HG03469 (cell line): ENCODE data around the gene NTM.

Source experiments
- ATAC-seq: cut with Tn5 transposase; IDR thresholded peaks from one replicate; pipeline ENCODE4 v1.9.1; 2021; ENCODE audit warnings: mild to moderate bottlenecking, moderate library complexity, moderate number of reproducible peaks; ENCODE audit not compliant: unreplicated experiment

NTM gene

DNA sequence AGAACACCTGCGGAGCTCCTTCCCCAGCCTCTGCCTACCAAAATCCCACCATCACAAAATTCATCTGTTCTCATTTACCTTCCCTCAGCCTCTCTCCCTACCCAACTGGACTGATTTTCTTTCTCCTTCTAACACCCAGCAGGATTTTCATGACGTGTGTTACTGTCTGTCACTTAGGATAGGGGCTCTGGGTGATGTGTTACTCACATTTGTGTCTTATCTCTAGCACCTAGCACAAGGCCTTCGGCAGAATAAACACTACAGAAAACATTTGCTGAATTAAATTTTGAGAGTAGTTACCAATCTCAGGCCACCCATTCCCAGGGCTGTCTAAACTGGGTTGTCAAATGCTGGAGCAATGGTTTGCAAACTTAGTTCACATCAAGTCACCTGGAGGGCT lies 88.0 kb downstream of the NTM start:
- ATAC-seq = no peak

DNA sequence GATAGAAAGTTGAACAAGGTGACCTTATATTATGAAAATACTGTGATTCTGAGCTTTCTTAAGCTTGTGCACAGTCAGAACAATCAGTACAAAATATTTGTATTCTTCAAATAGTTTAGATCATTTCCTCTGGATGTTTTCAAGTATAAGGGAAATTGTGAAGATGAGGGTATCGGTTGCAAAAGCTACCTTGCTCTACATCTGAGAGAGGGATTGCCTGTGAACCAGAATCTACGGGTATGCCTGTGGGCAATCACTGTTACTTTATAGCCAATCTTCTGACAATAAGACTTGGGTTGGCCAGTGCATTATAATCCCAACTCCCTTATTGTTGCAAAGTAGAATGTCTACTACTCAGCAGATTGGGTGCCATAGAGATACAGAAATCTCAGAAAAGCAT lies 90.5 kb downstream of the NTM start:
- ATAC-seq = no peak

DNA sequence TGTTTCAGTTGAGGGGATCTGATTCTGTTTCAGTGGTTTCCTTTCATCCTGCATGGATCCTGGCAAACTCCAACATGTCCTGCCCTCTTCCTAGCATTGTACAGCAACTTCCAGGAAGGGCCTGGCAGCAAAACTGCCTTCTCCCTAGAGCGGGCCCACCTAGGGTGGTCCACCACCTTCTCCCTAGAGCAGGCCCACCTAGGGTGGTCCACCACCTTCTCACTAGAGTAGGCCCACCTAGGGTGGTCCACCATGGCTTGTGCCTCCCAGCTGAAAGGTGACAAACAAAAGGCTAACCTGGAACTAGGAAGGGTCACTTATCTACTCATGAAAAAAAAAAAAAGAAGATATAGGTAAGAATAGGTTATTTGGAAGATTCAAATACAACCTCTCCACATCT lies 92.2 kb downstream of the NTM start:
- ATAC-seq = no peak

DNA sequence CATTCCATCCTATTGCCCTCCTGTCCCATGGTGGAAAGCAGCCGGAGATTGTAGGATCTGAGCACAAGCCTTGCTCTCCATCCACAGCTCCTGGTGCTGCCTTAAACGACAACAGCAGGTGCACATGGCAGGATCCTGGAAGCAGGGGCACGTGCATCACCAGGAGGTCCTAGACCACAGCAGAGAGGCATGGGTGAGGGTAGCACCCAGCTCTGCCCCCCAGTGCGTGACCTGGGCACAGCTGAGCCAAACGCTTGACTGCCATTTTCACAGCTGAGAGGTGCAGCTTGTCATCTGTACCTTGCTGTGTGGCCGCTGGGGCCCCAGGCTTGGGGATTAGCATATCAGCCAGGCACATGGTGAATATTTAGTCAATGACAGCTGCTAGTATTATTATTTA lies 92.7 kb downstream of the NTM start:
- no peak for ATAC-seq

DNA sequence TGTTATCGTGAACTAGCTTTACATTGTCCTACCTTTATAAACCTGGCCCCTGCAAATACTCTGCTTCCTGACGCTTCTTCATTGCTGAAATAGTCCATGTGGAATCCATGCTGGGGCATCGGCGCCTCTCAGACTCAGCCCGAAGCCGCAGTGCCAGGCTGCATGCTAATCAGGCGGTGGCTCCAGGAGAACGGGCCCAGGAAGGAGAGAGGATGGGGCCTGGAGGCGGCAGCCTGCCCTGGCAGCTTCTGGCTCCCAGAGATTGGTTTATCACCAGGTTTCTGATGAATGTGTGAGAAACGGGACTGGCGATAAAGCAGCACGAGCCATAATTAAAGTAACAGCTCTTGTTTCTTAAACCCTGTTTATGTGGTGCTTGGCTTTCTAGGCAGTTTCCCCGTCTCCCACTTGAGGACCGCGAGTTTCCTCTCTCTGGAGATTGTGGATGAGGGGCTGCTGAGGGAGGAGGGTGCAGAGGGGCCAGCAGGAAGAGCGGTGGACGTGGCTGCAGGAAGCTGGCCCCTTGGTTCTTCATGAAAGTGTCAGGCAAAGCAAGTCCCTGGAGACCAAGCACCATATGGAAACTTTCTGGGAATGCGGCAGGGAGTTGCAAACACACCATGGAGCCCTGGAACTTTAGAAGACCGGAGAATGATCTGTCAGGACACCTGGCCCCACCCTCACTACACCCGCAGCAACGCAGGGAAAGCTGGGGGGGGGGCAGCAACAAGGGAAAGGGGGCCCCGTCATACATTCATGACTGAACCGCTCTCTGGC lies 93.4 kb downstream of the NTM start:
- ATAC-seq = no peak

DNA sequence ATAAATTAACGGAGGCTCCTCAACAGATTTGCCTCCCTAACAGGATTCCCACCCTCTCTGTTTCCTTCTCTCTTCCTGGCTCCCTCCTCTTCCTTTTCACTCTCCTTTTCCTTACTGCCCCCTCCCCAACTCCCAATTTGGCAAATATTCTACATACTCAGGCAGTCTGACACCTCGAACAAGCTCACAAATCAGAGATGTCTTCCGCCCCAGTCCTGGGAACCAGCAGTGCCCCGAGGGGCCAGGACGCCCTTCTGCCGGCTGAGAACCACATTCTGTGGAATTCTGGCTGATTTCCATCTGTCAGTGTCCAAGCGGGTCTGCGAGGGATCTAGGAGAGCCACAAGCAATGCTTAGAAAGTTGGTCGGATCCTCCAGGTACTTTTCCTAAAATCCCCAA lies 94.0 kb downstream of the NTM start:
- no peak for ATAC-seq

DNA sequence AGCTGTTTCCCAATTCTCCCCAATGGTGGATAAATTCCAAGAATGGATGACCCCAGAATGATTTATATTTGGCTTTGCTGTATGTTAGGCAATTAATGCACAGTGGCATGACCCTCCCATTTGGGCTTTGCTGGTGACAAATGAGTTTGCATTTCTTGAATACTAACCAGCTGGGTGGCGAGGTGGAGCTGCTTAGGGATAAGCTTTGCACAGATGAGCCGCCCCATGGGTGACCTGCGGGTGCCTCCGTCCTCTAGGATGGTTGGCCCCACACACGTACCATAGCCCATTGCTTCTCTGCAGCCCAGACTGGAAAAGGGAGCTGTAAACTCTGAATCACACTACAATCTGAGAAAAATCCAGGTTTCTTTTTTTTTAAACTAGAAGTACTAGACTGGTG lies 94.6 kb downstream of the NTM start:
- ATAC-seq = no peak

DNA sequence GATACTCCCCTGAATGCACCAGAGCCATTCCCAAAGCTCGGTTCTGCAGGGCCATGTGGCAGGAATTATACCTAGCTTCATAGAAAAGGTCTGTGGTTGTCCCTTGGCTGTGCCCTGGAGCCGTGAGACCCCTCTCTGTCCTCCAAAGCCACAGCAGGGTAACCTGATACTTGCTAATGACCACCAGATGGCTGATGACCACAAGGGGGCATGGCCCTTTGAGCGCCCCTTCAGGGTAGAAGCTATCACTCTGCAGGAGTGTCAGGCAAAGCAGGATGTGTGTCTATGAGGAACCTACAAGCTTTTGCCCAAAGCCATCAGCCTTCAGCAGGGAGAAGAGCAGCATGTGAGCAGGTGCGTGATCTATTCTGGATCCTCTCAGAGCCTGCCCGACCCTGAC lies 95.3 kb downstream of the NTM start:
- no peak for ATAC-seq

DNA sequence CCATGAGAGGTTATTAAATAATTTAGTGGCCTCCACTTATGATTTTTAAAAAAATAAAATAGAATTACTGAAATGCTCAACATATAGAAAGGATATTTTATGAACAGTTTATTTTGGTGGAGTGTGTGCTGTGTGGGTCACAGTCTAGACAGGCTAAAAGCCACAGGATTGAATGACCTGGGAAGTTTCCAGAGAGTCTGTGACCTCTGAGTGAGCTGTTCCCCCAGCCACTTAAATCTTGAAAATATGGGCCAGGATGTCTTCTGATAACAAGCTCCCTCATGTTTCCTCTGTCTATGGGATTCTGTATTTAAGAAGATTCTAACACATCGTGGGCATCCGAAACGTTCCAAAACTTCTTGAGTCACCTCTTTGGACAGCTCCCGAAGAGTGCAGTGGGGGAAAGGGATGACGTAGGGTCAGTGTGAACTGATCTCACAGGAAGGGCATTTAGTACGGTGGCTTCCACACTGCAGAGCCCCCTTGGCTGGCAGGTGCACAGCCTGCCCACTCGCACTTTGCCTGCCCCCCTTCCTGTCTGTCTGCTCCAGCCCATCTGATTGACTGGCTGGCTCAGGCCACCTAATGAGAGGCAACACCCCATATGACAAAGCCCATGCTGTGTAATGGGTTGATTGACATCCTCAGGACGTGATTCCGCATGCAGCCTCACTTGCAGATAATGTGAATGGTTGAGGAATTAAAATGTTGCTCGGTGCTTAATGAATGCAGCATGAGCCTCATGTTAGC lies 97.4 kb downstream of the NTM start:
- no peak for ATAC-seq

DNA sequence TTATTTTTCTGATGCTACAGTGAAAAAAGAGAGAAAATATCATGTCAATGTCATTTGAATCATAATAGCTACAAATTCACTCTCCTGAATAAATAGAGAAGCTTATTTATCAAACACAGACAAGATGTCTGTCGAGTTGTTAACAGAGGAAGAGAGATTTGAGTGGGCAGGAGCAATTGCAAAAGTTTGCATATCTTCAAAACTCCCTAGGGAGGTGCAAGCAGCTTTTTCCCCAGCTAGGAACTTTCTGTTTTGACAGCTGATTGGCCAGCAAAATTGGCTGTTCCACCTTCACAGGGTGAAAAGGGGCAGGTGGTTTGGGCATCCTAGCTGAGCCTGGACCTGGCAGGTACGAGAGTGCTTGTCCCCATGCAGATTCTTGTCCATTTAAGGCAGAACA lies 98.2 kb downstream of the NTM start:
- no peak for ATAC-seq

DNA sequence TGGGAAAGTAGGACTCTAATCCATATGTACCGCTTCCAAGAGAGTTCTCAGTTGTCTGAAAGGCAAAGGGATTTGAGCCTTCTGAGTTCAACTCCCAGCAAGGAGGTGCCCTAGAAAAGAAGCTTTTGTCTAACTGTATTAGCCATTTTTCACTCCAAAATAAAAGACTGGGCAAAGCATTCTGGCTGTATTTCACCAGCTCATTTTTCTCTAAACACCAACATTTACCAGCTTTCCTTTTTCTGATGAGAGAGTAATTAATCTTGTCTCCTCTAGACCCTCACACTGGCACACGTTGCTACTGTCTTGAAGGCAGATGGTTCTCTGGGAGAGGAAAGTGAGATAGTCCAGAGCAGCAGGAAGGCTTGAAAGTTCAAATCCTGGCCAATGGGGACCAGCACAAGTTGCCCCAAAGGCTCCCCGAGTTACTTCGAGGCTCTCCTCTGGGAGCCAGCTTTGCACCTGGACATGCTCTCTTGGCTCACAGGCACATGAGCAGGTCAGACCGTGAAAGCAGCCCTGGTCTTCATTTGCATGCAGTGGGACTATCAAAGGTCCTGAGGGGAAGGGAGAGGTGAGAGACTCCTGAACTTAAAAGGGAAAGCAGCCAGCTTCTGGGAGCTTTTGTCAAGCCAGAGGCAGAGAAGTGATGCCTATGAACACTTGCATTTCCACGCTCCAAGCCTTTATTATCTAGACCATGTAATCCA lies 100.0 kb downstream of the NTM start:
- no peak for ATAC-seq

DNA sequence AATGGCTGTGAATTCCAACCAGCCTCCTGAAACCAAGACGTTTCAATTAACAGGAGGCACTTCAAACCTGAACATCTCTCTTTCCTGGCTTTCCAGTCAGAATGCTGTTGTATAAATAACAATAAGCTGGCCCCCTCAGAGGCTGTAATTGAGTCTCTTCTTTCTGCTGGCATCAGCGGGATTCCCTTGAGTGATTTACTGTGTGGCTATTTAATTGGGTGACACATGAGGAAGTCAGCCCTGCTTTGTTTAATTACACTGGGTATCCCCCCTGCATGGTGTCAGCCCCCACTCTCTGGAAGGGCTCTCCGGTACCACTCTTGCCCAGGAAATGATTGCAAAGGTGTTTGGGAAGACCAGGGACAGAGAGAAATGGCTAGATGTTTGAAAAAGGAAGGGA lies 101.6 kb downstream of the NTM start:
- ATAC-seq = no peak

DNA sequence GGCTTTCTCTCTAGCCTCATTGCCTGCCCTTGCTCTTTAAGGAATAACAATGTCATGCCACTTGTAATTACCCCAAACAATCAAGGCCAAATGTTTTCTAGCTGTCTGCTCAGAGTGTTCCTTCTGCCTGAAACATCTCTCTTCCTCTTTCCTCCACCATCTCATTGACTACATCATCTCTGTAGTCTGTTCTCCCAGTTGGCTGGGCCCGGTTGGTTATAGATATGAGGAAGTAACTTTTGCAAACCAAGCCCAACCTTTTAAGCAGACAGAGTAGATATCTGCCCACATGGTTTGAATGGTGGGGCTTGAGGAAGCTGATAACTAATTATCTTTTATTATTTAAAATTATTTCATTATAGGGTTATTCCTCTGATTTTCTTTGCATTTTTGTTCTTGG lies 104.5 kb downstream of the NTM start:
- ATAC-seq = no peak

DNA sequence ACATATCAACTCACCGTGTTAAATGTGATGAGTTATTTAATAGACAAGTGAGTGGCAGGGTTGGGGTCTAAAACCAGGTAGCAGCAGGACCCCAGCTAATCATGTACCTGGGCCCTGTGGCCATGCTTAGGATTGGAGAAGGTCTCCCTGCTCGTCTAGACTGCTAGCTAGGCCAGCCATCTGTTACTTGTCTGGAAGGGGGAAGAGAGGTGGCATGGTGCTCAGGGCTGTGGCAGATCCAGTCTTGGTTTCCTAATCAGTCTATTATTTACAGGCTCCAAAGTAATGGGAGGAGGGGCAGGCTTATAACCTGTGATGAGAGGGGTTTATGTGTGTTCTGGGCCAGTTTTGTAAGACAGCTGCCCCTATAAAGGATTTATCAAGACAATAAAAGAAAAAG lies 105.9 kb downstream of the NTM start:
- no peak for ATAC-seq

DNA sequence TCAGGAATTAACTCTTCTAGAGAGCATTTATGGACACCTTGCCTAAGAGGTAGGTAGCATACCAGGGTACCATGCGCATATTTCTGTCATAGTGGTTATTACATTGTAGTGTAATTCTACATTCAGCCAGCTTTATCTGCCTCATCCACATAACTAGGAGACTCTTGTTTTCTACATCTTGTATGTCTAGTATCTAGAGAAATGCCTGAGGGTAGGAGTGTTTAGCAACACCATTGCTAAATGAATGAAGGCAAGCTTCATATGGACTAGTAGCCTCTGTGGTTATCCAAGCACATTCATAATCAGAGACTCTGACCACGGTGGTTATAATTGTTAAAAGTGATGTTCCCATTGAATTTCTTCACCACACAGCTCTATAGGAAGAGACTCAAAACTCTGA lies 107.9 kb downstream of the NTM start:
- ATAC-seq = no peak

DNA sequence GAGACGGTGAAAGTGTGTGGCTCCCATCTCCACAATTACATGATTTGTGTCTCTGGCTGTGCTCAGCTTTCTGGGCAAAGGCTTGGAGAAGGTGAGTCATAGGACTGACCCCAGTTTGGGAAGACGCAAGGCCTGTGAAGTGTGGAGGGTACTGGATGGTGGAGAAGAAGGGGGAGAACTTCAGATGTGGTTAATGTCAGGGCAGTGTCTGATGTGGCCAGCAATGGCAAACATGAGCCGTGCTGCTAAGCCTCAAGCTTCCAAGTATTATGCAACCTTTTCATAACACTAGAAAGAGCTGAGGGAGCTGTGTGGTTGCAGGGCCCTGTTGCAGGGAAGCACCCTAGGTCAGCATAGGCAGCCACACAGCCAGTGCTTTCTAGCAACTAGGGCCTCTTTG lies 110.9 kb downstream of the NTM start:
- ATAC-seq = no peak

DNA sequence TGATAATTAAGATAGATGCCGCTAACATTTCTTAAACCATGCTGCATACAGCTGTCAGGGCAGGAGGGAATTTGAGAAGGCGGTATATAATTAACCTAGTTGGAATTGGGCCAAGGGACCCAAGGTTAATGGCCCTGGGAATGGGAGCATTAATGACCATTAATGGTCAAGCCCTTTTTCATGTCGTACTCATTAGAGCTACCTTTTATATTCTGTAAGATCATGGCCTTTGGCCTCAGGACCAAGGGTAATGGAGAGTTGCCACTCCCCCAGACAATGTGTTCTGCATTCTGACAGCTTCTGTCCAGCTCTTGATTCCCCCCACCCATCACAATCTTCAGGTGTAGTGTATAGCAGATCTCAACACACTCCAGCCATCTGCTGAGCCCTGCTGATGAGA lies 111.6 kb downstream of the NTM start:
- ATAC-seq = no peak

DNA sequence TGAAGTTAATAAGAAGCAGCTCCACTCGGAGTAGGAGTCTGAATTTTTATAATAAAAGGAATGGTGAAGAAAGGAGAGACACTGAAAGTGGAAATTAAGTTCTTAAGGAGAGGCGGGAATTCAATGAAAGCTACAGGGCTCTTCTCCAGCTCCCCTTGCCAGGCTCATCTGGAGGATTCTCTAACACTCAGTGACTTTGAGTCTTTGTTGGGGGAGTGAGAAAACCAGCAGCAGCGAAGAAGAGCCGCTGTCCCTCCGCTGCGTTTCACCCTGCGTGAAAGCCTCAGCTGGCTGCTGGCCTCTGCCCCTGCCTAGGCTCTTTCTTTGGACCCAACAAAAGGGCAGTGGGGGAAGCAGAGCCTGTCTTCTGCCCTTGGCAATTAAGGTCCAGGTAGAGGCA lies 113.0 kb downstream of the NTM start:
- ATAC-seq = no peak

DNA sequence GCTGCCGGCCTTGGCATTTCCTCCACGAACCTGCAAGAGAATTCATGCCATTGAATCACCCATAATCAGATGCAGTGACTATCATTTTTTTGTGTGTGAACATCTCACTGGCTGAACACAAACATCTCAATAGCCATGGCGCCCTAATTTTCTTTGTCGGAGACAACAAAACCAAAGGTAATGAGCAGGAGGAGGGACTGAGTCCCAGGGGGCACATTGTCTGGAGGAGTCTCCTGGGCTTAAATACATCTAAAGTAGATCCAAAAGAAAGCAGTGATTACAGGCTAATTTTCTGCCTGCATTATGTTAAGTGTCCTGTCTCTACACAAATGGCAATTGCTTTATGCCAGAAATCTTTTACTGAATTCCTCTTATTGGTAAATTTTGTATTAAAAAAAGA lies 113.5 kb downstream of the NTM start:
- no peak for ATAC-seq

DNA sequence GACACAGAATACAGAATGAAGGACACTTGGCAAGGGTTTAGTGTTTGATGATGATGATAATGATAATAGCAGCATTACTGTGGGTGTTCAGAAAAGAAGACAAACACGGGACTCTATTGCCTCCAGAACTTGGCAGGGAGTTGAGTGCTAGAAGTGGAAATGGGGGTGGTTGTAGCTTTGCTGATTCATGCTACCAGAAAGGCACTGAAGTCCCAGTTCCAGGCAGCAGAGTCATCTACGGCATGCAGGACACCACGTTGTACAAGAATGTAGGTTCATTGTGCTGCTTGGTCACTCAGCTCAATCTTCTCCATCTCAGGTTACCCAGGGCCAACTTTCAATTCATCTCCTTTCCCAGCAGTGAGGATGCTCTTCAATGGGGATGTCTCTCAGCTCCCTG lies 115.7 kb downstream of the NTM start:
- no peak for ATAC-seq

DNA sequence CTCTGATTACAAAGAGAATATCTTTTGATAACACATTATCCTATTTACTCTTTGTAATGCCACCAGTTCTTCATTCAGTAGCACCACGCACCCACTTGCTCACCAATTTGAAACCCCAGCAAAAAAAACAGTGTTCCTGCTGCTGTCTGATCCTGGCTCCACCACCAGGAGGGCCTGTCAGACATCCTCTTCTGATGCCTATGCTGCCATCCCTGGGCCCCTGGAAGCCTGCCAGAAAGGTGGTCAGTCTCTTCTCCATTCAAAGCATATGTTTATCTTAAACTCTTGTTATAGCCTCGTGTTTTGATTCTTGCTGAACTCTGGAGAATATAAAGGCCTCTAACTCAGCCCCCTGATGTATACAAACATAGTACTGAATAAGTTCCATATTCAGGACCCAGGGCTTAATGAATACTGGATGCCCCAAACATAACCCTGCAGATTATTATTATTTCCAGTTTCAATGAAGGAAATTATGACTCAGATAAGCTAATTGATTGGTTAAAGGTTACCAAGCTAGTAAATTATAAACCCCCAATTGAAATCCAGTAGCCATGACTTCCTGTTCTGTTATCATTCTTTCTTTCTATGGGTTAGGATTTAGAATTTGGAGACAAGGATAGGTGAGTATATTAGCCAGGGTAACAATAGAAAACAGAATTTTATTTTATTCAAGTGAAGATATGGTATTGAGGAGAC lies 116.7 kb downstream of the NTM start:
- no peak for ATAC-seq
